GM21526 (cell line): ENCODE measurements around the gene MEOX1.

ENCODE experiments used
- ATAC-seq: cut with Tn5 transposase; IDR thresholded peaks from one replicate; pipeline ENCODE4 v1.9.1; 2021; ENCODE audit warnings: moderate library complexity; ENCODE audit not compliant: unreplicated experiment, low FRiP score

Gene MEOX1

DNA sequence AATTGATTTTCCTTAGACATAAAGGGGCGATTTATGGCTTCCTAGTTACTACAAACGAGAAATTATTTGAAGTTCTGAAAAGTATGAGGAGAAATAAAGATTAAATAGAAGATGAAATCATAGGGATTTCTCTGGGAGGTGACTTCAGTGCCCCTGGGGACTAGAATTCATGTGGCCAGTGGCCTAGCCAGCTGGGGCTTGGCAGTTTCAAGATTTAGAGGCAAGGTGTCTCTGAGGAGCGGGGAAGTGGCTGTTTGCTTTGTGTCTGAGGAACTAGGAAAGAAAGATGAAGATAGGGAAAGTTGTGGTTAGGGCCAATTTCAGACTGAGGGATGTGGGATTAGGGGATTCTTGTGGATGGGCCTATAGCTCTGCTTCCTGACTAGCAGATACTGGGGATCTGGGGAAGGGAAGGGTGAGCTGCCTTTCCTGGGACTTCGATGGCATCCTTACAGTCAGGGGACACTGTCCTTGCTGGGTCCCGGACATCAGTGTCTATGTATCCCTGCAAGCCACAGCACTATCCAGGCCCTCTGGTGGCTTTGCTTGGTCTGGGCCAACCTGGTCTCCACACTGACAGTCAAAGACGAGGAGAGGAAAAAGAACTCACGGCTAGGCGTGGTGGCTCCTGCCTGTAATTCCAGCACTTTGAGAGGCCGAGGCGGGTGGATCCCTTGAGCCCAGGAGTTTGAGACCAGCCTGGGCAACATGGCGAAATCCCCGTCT lies 22.4 kb upstream of the MEOX1 start:
- no peak for ATAC-seq

DNA sequence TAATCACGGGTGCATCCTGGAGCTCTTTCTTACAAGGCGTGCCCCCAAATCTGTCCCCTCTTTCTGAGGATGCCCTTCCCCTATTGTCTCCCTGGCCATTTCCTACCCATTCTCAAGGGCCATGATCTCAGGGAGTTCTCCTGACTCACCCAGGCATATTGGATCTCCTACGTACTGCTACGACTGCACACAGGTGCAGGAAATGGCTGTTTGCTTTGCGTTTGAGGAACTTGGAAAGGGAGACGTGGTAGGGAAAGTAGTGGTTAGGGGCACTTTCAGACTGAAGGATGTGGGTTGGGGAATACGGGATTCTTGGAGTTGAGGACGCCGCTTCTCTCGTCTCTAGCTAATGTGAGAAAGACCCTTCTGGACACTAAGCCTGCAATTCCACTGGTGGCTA lies 18.7 kb upstream of the MEOX1 start:
- ATAC-seq: no peak

- ATAC-seq: no peak
These were observed 18.2 kb upstream of the MEOX1 start for GRCh38 chr17:43679911-43680310.

- ATAC-seq: no peak
These were observed 17.7 kb upstream of the MEOX1 start for GRCh38 chr17:43679401-43679800.

GRCh38 chr17:43676471-43676870 lies 14.7 kb upstream of the MEOX1 start:
- no peak for ATAC-seq

DNA sequence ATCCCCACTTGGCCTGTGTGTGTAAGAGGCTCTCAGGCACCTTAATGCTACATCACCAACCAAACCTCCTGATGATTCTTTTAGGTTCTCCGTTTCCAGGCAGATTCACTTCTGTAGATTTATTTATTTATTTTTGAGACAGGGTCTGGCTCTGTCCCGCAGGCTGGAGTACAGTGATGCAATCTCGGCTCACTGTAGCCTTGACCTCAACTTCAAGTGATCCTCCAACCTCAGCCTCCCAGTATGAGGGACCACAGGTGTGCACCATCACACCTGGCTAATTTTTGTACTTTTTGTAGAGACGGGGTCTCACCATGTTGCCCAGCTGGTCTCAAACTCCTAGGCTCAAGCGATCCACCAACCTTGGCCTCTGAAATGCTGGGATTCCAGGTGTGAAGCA lies 12.7 kb upstream of the MEOX1 start:
- ATAC-seq: no peak

GRCh38 chr17:43673516-43674323 lies 12.0 kb upstream of the MEOX1 start:
- ATAC-seq: no peak

- ATAC-seq: no peak
These were observed 10.2 kb upstream of the MEOX1 start for GRCh38 chr17:43671755-43672519.

- no peak for ATAC-seq
These were observed 9.4 kb upstream of the MEOX1 start for GRCh38 chr17:43671031-43671692.

GRCh38 chr17:43670645-43671030 lies 8.9 kb upstream of the MEOX1 start:
- no peak for ATAC-seq

DNA sequence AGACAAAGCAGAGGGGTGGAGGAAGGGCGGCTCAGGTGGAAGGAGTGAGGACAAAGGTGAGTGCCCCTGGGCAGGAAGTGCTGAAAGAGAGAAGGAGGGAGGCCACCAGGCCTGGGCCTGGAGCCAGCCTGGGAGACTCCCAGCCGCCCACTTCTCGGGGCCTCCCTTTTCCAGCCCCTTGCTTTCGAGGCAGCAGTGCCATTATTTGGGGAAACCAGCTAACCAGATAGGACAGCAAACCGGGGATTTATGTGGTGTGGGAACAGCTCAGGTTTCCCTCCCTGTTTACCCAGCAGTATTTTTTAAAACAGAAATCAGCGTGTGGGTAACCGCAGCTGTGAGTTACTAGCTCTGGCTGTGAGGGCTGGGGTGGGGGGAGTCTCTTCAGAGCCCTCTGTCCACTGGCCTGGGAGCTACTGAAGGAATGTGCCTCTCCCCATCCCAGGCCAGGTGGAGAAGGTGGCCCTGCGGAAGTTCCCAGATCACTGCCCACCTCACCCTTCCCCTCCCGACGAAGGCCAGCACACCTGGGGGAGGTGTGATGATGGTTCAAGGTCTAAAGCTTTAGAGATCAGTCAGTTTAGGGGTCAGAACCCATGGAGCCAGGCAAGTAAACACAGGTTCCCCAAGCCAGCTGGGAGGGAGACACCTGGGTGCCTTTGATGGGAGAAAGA lies 8.4 kb upstream of the MEOX1 start:
- ATAC-seq: no peak

DNA sequence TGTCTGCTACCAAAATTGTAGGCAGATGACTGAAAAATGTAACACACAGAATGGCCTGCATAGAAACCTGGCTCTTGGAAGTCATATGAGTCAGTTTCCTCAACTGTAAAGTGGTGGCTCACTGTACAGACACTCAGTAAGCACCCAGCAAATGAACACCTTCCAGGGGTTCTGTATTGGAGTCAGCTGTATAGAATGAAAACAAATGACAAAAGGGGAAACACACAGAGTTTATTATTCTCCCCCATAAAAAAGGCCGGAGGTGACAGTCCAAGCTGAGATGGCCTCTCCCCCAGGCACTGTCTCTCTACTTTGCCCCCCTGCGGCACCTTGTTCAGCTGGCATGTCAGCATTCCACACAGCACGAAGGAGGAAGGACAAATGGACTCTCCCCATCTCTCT lies 6.2 kb upstream of the MEOX1 start:
- no peak for ATAC-seq

- ATAC-seq: no peak
These were observed 5.8 kb upstream of the MEOX1 start for GRCh38 chr17:43667506-43667905.

GRCh38 chr17:43665937-43666236 lies 4.2 kb upstream of the MEOX1 start:
- ATAC-seq: no peak

DNA sequence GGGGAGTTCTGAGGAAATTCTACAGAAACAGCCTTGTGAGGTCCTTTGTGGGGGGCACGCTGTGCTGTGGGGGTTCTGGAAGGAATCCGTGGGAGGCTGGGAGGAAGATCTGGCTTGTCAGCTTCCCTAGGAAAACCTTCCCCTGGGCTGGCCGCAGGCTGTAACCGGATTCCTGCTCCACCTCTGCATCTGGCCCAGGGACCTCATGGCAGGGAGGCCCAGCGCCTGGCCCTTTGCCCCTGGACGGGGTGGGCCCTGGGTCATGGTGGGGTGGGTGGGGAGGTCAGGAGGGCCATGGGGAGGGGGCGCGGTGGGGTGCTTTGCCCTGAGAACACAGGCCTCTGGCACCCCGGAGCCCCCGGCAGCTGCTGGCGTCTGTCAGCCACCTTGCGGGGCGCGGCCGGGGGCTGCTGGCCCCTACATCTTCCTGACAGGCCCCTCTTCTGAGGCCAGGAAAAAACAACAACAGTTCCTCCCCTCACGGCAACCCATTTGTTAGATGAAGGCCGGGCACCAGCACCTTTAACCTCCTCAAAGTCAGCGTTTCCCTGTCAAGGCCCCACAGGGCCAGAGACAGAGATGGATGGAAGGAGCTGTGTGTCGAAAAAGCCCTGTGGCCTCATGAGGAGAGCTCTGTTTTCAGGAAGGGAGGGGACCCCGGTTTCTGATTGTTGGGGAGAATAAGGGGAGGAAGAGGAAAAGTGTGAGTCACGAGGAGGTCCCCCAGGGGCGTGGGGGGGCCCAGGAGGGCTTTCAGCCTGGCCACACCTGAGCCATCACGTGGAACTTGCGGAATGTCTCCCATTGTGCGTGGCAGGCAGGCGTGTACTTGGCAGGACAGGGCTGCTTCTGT lies 3.6 kb upstream of the MEOX1 start:
- no peak for ATAC-seq

DNA sequence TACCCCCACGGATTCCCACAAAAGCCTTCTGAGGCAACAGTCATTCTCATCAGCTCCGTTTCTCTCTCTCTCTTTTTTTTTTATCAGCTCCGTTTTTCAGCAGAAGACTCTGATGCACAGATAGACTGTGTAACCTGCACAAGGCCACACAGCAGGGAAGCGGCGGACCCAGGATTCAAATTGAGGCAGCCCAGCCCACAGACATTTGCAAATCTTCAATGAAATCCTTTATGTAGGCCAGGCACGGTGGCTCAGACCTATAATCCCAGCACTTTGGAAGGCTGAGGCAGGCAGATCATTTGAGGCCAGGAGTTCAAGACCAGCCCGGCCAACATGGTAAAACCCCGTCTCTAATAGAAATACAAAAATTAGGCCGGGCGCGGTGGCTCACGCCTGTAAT lies 2.4 kb upstream of the MEOX1 start:
- no peak for ATAC-seq

DNA sequence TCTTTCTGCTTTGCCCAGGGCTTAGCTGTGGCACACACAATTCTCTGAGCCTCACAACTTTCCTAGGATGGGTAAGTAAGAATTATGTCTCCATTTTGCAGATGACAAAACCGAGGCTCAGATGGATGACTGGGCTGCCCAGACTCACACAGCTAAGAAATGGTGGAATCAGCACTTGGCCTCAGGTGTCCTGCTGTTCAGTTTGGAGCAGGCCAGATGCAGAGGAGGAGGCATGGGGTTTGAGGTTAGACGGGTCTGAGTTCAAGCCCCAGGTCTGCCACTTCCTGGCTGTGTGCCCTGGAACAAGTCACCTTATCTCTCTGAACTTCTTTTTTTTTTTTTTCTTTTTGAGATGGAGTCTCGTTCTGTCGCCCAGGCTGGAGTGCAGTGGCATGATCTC lies 1.7 kb upstream of the MEOX1 start:
- ATAC-seq: no peak

GRCh38 chr17:43662413-43663141 lies 855 bp upstream of the MEOX1 start:
- no peak for ATAC-seq
